Endothelial cell (in vitro differentiated cells): ENCODE measurements around the gene NRXN3. TPM values are rescaled to one million over a fixed set of nuclear protein-coding genes. Genes with fewer than 3 reads are reported as not detected.

Source experiments
- DNase-seq: peaks from one replicate; pipeline ENCODE4 v3.0.0; 2021; ENCODE audit warnings: low spot score
- H3K27ac Mint-ChIP-seq: one replicate; pipeline ENCODE4 v1.8.0; 2021; ENCODE audit warnings: mixed read lengths, inconsistent platforms; ENCODE audit not compliant: unreplicated experiment
- H3K27me3 Mint-ChIP-seq: one replicate; pipeline ENCODE4 v1.8.0; 2021; ENCODE audit warnings: mild to moderate bottlenecking, moderate library complexity, mixed read lengths, inconsistent platforms; ENCODE audit not compliant: unreplicated experiment
- H3K36me3 Mint-ChIP-seq: one replicate; pipeline ENCODE4 v1.8.0; 2021; ENCODE audit warnings: mild to moderate bottlenecking, low read depth, mixed read lengths, inconsistent platforms; ENCODE audit not compliant: unreplicated experiment
- H3K4me1 Mint-ChIP-seq: one replicate; pipeline ENCODE4 v1.8.0; 2021; ENCODE audit warnings: mild to moderate bottlenecking, mixed read lengths, inconsistent platforms; ENCODE audit not compliant: unreplicated experiment
- H3K4me3 Mint-ChIP-seq: one replicate; pipeline ENCODE4 v1.8.0; 2021; ENCODE audit warnings: mild to moderate bottlenecking, mixed read lengths, inconsistent platforms; ENCODE audit not compliant: unreplicated experiment
- H3K9me3 Mint-ChIP-seq: one replicate; pipeline ENCODE4 v1.8.0; 2021; ENCODE audit warnings: mixed read lengths, inconsistent platforms; ENCODE audit not compliant: unreplicated experiment
- total RNA-seq: library from RNA; stranded (reverse); fragmentation: NEBNext Ultra II Directional; extraction: Animal tissue kit (Norgen Biotek cat#: 25700); gene quantifications from one replicate; pipeline ENCODE4 v1.2.1, GENCODE V29; 2021; ENCODE audit not compliant: unreplicated experiment
- TF ChIP-seq, protein P1 (sequence below): fragments of 200-600 bp; sonication (generic); IDR thresholded peaks from one replicate; pipeline ENCODE4 v1.5.0; 2021; ENCODE audit warnings: antibody characterized with exemption; ENCODE audit not compliant: unreplicated experiment

Gene NRXN3
- total RNA-seq, 1 donor from 2014 or later: 2.3 TPM

DNA sequence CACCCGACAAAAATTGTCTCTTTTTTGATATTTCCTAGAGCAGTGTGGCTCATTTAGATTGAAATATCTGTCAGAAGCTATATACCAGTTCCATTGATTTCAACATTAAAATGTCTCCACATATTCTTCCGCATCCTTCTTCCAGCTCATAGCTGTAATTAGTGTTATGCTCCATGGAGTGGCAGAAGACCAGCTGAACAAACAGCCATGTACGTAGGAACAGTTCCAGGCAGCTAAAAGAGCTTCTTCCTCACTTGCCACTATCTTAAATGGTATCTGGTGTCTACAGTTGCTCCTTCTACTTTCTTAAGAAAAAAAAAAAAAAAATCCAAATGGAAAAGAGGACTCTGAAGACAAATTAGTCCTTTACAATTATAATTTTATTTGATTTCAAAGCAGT is 1193.1 kb downstream of the NRXN3 start:
- TF ChIP-seq, protein P1, sequence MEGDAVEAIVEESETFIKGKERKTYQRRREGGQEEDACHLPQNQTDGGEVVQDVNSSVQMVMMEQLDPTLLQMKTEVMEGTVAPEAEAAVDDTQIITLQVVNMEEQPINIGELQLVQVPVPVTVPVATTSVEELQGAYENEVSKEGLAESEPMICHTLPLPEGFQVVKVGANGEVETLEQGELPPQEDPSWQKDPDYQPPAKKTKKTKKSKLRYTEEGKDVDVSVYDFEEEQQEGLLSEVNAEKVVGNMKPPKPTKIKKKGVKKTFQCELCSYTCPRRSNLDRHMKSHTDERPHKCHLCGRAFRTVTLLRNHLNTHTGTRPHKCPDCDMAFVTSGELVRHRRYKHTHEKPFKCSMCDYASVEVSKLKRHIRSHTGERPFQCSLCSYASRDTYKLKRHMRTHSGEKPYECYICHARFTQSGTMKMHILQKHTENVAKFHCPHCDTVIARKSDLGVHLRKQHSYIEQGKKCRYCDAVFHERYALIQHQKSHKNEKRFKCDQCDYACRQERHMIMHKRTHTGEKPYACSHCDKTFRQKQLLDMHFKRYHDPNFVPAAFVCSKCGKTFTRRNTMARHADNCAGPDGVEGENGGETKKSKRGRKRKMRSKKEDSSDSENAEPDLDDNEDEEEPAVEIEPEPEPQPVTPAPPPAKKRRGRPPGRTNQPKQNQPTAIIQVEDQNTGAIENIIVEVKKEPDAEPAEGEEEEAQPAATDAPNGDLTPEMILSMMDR: no peak
- Mint-ChIP-seq H3K4me3 (no peak overlapping the region), H3K36me3 (no peaks in the 10 kb centered on the region), H3K9me3 (no peaks in the 10 kb centered on the region), H3K4me1 (no peaks in the 10 kb centered on the region), H3K27me3 (no peaks in the 10 kb centered on the region), H3K27ac (no peak overlapping the region)
- DNase-seq: no peak

GRCh38 chr14:79369359-79370332 is 1199.5 kb downstream of the NRXN3 start:
- DNase-seq: no peak
- Mint-ChIP-seq H3K27ac (no peak overlapping the region), H3K27me3 (peaks cover 2% of the 10 kb centered on the region)

GRCh38 chr14:79370969-79371368 is 1200.8 kb downstream of the NRXN3 start:
- Mint-ChIP-seq H3K27ac (no peak overlapping the region), H3K36me3 (no peaks in the 10 kb centered on the region), H3K9me3 (no peaks in the 10 kb centered on the region), H3K4me1 (no peaks in the 10 kb centered on the region), H3K4me3 (no peak overlapping the region), H3K27me3 (peaks cover 2% of the 10 kb centered on the region)
- DNase-seq: no peak
- TF ChIP-seq, protein P1: no peak

More at GRCh38 chr14:79369359-79370332, 1199.5 kb downstream of the NRXN3 start:
- no peaks in the 10 kb centered on the region for H3K4me1 Mint-ChIP-seq
- no peaks in the 10 kb centered on the region for H3K9me3 Mint-ChIP-seq
- TF ChIP-seq, protein P1: no peak
- H3K36me3 Mint-ChIP-seq: no peaks in the 10 kb centered on the region
- H3K4me3 Mint-ChIP-seq: no peak overlapping the region

GRCh38 chr14:79373451-79373850 is 1203.3 kb downstream of the NRXN3 start:
- H3K4me3 Mint-ChIP-seq: no peak overlapping the region
- H3K27ac Mint-ChIP-seq: no peak overlapping the region
- no peaks in the 10 kb centered on the region for H3K36me3 Mint-ChIP-seq
- no peak for DNase-seq
- TF ChIP-seq, protein P1: no peak
- peaks cover 2% of the 10 kb centered on the region for H3K27me3 Mint-ChIP-seq
- no peaks in the 10 kb centered on the region for H3K4me1 Mint-ChIP-seq
- H3K9me3 Mint-ChIP-seq: no peaks in the 10 kb centered on the region

DNA sequence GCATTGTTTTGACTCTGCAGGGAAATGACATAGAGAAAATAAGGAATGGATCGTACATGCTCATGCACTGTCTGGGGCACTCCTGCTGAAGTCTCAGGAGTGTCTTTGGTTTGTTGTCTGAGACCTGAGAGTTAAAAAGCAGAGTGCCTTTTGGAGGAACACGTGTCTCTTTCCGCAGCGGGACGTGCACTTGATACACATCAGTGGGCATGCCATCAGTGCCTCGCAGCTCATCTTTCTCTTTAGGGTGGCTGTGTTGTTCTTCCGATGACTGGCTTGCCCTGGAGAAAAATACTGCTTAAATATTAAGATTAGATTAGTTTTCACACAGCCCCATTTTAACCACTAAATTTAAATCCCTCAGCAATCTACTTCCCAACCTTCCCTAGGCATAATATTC is 1205.2 kb downstream of the NRXN3 start:
- Mint-ChIP-seq H3K27me3 (no peaks in the 10 kb centered on the region), H3K36me3 (no peaks in the 10 kb centered on the region), H3K4me3 (no peak overlapping the region), H3K4me1 (no peaks in the 10 kb centered on the region), H3K9me3 (no peaks in the 10 kb centered on the region), H3K27ac (no peak overlapping the region)
- TF ChIP-seq, protein P1: no peak
- no peak for DNase-seq
